Esophagus squamous epithelium (tissue), 4 donors: ENCODE results near the gene MRPS34.

Source experiments
- POLR2A ChIP-seq, 4 donors: fragments of 450-650 bp; IDR thresholded peaks; one replicate each; pipeline ENCODE4 v1.6.1; 2017; ENCODE audit warnings: antibody characterized with exemption in 4 of 4, mild to moderate bottlenecking in 4 of 4, moderate library complexity in 3 of 4
- TF ChIP-seq, protein P1 (sequence below), 6 experiments: fragments of 450-650 bp in 4 of 6; fragments of 200-600 bp in 2 of 6; sonication (generic) in 2 of 6; IDR thresholded peaks; one replicate each; pipeline ENCODE4 v1.5.1; 2016 to 2019; ENCODE audit warnings: antibody characterized with exemption in 6 of 6, mild to moderate bottlenecking in 4 of 6, moderate library complexity in 4 of 6

DNA sequence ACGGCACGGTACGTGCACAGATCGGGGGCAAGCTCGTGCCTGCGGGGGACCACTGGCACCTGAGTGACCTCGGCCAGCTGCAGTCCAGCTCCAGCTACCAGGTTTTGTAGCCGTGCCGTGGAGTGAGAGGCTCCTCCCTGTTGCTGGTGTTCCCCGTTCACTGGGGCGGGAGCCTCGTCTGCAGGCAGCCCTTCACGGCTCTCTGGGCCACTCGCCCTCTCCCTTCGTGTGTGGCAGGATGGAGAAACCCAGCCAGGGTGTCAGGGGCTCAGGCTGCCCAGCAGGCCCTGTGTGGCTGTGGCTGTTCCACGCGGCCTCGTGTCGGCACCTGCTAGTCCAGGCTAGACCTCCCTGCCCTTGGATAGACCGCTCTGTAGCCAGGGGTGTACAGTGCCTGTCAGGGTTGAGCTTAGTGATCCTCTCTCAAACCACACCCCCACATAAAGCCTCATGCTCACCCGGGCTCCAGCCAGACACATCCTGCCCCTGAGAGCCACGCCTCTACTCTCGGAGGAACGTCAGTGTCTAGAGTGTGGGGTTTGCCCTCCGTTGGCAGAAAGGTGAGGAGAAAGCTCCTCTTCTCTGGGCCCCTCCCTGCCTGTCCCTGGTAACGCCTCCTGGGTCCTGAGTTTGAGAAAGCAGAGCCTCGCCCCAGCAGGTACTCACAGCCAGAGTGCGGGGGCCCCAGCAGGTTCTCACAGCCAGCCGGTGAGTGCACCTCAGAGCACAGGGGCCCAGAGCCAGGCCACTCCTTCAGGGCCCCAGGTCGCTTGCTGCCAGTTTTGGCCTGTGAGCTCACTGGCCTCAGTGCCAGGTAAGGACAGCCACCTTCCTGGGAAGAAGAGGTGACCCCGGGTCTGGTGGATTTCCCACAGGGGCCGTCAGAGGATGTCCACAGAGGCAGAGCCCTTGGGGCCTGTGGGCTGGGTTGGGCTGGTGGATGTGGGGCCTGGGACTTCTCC, 29.3 kb downstream of the MRPS34 start:
- TF ChIP-seq, protein P1, sequence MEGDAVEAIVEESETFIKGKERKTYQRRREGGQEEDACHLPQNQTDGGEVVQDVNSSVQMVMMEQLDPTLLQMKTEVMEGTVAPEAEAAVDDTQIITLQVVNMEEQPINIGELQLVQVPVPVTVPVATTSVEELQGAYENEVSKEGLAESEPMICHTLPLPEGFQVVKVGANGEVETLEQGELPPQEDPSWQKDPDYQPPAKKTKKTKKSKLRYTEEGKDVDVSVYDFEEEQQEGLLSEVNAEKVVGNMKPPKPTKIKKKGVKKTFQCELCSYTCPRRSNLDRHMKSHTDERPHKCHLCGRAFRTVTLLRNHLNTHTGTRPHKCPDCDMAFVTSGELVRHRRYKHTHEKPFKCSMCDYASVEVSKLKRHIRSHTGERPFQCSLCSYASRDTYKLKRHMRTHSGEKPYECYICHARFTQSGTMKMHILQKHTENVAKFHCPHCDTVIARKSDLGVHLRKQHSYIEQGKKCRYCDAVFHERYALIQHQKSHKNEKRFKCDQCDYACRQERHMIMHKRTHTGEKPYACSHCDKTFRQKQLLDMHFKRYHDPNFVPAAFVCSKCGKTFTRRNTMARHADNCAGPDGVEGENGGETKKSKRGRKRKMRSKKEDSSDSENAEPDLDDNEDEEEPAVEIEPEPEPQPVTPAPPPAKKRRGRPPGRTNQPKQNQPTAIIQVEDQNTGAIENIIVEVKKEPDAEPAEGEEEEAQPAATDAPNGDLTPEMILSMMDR (IDR thresholded peaks at IDR 0.05) = no peak
- TF ChIP-seq POLR2A (IDR thresholded peaks at IDR 0.05) = no peak
